Activated CD8-positive, alpha-beta T cell treated with anti-CD3 and anti-CD28 coated beads for 36 hours (primary cell): ENCODE data around the gene TIMM44. TPM values are rescaled to one million over a fixed set of nuclear protein-coding genes. Genes with fewer than 3 reads are reported as not detected.
"Not testable (repeated sequence)": the region's sequence is repeated elsewhere in the genome, so short reads cannot be mapped to it uniquely, and the experiment has no call there.

Source experiments
- ATAC-seq: fragments of 200-7000 bp; cut with Tn5 transposase; one replicate; pipeline ENCODE4 v1.10.0; 2021; ENCODE audit warnings: mild to moderate bottlenecking, moderate library complexity
- CTCF ChIA-PET: fragments of 350-600 bp; sonication (Branson Sonifier 250); formaldehyde crosslinking; loops from one replicate; lab custom pipeline; 2021; ENCODE audit warnings: antibody characterized with exemption; lab: Charles Lee
- POLR2A ChIA-PET: fragments of 350-600 bp; sonication (Branson Sonifier 250); formaldehyde crosslinking; loops from one replicate; lab custom pipeline; 2021; ENCODE audit warnings: antibody characterized with exemption; lab: Charles Lee
- DNase-seq: peaks from one replicate; pipeline ENCODE4 v3.0.0-alpha.2; 2020
- H3K27ac Mint-ChIP-seq: one replicate; pipeline ENCODE4 v1.8.0; 2021; ENCODE audit warnings: mild to moderate bottlenecking, mixed read lengths
- H3K27me3 Mint-ChIP-seq: one replicate; pipeline ENCODE4 v1.8.0; 2021; ENCODE audit warnings: mixed read lengths
- H3K36me3 Mint-ChIP-seq: one replicate; pipeline ENCODE4 v1.8.0; 2021; ENCODE audit warnings: low read depth, mixed read lengths
- H3K4me1 Mint-ChIP-seq: one replicate; pipeline ENCODE4 v1.8.0; 2021; ENCODE audit warnings: low read depth, mixed read lengths
- H3K4me3 Mint-ChIP-seq: one replicate; pipeline ENCODE4 v1.8.0; 2021; ENCODE audit warnings: mild to moderate bottlenecking, moderate library complexity, mixed read lengths
- H3K9me3 Mint-ChIP-seq: one replicate; pipeline ENCODE4 v1.8.0; 2021; ENCODE audit warnings: mixed read lengths
- intact Hi-C: fragments of 100-400 bp; cut with micrococcal nuclease; formaldehyde crosslinking; loops from one replicate; pipeline ENCODE4 v1.10.0; 2022
- total RNA-seq, 2 experiments: library from RNA; stranded (reverse); gene quantifications; one replicate each; pipeline ENCODE4 v1.2.3, GENCODE V29; 2021
- TF ChIP-seq, protein P1 (sequence below): fragments of 200-600 bp; IDR thresholded peaks from one replicate; pipeline ENCODE4 v1.8.0; 2022; ENCODE audit warnings: antibody characterized with exemption, mild to moderate bottlenecking

The TIMM44 gene
- total RNA-seq, 2 experiments from 2014 or later = 92.3 to 95.5 TPM

DNA sequence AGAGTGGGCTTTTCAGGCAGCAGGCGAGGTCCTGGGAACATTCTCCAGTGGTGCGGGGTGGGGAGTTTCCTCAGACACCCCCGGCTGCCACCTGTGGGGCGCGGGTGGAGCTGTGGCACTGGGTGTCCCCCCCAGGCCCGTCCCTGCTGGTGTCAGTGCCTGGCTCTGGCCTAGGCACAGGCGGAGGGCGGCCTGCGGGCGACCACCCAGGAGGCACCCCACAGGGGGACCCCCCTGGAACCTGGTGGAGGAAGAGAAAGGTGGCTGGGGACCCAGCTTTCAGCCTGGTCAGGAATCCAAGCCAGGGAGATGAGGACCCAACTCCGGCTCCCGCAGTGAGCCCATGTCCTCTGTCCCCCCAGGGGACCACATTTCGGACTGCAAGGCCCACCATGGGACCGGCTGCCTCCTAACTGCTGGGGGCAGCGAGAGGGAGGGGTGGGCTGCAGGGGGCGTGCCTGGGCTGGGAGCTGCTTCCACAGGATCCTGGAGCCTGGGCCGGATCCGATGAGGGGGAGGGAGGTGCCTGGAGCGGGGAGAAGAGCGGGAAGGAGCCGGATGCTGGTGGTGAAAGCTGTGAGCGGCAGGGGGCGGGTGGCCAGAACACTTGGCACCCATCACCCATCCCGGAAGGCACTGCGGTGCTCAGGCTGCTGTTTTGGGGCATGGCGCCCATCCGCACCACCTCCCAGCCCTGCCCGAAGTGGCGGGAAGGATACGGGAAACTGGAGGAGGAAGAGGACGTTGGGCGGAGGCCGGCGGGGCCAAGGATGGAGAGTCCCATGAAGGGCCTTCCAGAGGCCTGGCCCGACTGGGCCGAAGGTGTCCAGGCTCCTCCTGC lies 12.0 kb downstream of the TIMM44 start:
- Mint-ChIP-seq H3K27ac (no peak overlapping the region), H3K27me3 (no peaks in the 10 kb centered on the region), H3K36me3 (peaks cover 39% of the 10 kb centered on the region), H3K4me1 (peaks cover 11% of the 10 kb centered on the region), H3K4me3 (no peak overlapping the region), H3K9me3 (no peaks in the 10 kb centered on the region)
- TF ChIP-seq, protein P1, sequence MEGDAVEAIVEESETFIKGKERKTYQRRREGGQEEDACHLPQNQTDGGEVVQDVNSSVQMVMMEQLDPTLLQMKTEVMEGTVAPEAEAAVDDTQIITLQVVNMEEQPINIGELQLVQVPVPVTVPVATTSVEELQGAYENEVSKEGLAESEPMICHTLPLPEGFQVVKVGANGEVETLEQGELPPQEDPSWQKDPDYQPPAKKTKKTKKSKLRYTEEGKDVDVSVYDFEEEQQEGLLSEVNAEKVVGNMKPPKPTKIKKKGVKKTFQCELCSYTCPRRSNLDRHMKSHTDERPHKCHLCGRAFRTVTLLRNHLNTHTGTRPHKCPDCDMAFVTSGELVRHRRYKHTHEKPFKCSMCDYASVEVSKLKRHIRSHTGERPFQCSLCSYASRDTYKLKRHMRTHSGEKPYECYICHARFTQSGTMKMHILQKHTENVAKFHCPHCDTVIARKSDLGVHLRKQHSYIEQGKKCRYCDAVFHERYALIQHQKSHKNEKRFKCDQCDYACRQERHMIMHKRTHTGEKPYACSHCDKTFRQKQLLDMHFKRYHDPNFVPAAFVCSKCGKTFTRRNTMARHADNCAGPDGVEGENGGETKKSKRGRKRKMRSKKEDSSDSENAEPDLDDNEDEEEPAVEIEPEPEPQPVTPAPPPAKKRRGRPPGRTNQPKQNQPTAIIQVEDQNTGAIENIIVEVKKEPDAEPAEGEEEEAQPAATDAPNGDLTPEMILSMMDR = no peak
- no peak for ATAC-seq
- CTCF ChIA-PET = interaction anchor here (1.3 to 3.7 kb wide), 2 partner anchors 11 to 13 kb away, joined by 6 to 28 read pairs; partner anchors contain the start of genes SNAPC2 and TIMM44
- intact Hi-C loops = no loop called here
- POLR2A ChIA-PET = interaction anchor here (1.5 to 7.7 kb wide), 3 partner anchors 10 to 17 kb away, joined by 3 to 81 read pairs (median 7); partner anchors contain the start of genes SNAPC2, TGFBR3L and TIMM44
- DNase-seq = no peak

DNA sequence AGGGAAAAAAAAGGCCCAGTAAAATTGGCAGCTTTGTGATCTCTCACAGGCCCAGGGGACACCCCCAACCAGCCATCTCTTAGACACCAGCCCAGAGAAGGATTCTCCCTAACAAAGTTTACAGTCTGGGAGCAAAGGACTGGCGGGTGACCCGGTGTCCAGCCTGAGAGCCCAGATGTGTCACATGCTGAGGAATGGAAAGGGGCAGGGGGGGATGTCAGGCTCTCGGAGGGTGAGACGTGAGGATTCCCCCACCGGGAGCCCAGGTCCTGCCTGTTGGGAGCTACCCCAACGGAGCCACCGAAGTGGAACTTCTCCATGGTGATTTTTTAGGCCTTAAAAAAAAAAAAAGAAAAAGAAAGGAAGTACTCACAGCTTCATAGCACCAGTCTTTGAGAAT lies 12.7 kb downstream of the TIMM44 start:
- ATAC-seq (no peak), DNase-seq (no peak)
- TF ChIP-seq, protein P1 = no peak
- H3K27ac Mint-ChIP-seq = no peak overlapping the region
- ChIA-PET POLR2A (interaction anchor here (1.6 to 7.7 kb wide), 2 partner anchors 10 to 12 kb away, joined by 7 to 81 read pairs; partner anchors contain the start of genes SNAPC2 and TIMM44), CTCF (interaction anchor here (1.3 to 3.7 kb wide), 2 partner anchors 10 to 14 kb away, joined by 6 to 28 read pairs; partner anchors contain the start of genes SNAPC2 and TIMM44)
- intact Hi-C loops = no loop called here
- H3K4me1 Mint-ChIP-seq = peaks cover 14% of the 10 kb centered on the region
- no peaks in the 10 kb centered on the region for H3K27me3 Mint-ChIP-seq
- peaks cover 35% of the 10 kb centered on the region for H3K36me3 Mint-ChIP-seq
- H3K9me3 Mint-ChIP-seq = no peaks in the 10 kb centered on the region
- H3K4me3 Mint-ChIP-seq = no peak overlapping the region

DNA sequence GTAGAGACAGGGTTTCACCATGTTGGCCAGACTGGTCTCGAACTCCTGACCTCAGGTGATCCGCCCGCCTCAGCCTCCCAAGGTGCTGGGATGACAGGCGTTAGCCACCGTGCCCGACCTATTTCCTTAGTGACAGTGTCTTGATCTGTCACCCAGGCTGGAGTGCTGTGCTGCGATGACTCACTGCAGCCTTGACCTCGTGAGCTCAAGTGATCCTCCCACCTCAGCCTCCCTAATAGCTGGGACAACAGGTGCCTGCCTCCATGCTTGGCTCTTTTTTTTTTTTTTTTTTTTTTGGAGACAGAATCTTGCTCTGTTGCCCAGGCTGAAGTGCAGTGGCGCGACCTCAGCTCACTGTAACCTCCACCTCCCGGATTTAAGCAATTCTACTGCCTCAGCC lies 13.4 kb downstream of the TIMM44 start:
- intact Hi-C loops = not testable (repeated sequence)
- peak; percentile 41 for DNase-seq

DNA sequence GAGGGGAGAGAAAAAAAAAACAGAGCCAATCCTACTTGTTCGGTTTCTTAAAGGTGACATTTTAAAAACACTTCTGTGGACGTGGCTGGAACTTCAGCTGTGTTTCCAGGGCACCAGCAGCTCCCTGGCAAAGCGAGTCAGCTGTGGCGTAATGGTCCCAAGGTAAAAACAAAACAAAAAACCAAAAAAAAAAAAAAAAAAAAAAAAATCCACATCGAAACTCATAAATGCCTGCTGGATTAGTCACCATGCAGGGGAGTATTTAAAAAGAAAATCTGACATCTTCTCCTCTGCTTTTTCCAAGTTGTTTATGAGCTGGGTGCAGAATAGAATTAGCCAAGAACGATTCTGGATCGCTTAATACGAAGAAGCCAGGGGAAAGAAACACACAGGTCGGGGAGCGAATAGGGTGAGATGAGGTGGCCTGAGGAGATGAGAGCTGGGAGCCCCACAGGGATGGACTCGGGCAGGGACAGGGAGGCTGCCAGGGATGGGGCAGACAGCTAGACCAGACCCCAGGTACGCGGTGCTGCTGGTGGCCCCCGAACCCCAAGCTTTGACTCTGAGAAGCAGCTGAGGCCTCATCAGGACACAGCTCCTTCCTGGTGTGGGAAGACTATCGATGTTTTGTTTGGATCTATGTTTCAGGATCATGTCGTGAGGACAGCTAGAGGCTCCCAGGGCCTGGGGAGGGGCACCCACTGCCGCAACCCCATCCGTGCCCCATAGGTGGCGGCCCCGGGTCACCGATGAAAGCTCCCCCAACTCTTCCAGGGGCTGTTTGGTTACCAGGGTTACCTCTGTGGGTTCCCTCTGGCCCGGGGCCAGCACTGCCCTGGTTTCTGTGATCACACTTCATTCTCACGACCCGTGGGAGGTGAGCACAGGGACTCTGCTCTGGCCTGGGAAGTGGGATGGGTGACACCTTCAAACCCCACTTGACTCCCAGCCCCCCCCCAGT lies 14.4 kb downstream of the TIMM44 start:
- peaks cover 16% of the 10 kb centered on the region for H3K4me1 Mint-ChIP-seq
- no peak overlapping the region for H3K4me3 Mint-ChIP-seq
- TF ChIP-seq, protein P1 = peak; percentile 67
- CTCF ChIA-PET = interaction anchor here (0.7 to 3.7 kb wide), 9 partner anchors 9 to 425 kb away, joined by 3 to 28 read pairs (median 4); partner anchors contain the start of genes MAP2K7 and TIMM44
- H3K27me3 Mint-ChIP-seq = no peaks in the 10 kb centered on the region
- DNase-seq (peak; percentile 85), ATAC-seq (peak; percentile 59)
- intact Hi-C loops = loop anchor here (10.0 kb wide), 1 partner anchor 74 kb away; no protein-coding TSS in a partner anchor
- peaks cover 26% of the 10 kb centered on the region for H3K36me3 Mint-ChIP-seq
- no peaks in the 10 kb centered on the region for H3K9me3 Mint-ChIP-seq
- H3K27ac Mint-ChIP-seq = peak overlapping the region; percentile 15
- POLR2A ChIA-PET = interaction anchor here (2.8 to 7.7 kb wide), 2 partner anchors 8 to 13 kb away, joined by 14 to 81 read pairs; partner anchors contain the start of gene TIMM44

More for the DNA sequence above, 13.4 kb downstream of the TIMM44 start:
- H3K27ac Mint-ChIP-seq, H3K4me3 Mint-ChIP-seq, ATAC-seq, H3K27me3 Mint-ChIP-seq, H3K9me3 Mint-ChIP-seq: not testable (repeated sequence)
- CTCF ChIA-PET = interaction anchor here (1.3 to 3.7 kb wide), 2 partner anchors 10 to 14 kb away, joined by 6 to 28 read pairs; partner anchors contain the start of genes SNAPC2 and TIMM44
- POLR2A ChIA-PET = interaction anchor here (7.7 kb wide), 1 partner anchor 12 kb away, joined by 81 read pairs; the partner anchor contains the start of gene TIMM44
- peaks cover 29% of the 10 kb centered on the region for H3K36me3 Mint-ChIP-seq
- H3K4me1 Mint-ChIP-seq = peaks cover 16% of the 10 kb centered on the region
